A673 (cell line): Measurements from ENCODE around the gene ELP4. TPM values are rescaled to one million over a fixed set of nuclear protein-coding genes. Genes with fewer than 3 reads are reported as not detected.

Experiments used
- BruUV-seq: library from RNA; stranded (reverse); fragments of 400-500 nt; replicated peaks from 2 replicates; lab custom pipeline; 2021; lab: Mats Ljungman, UMichigan
- CTCF ChIA-PET: fragments of 300-600 bp; sonication (Branson Sonifier 250); formaldehyde crosslinking; loops from one replicate; lab custom pipeline; 2022; ENCODE audit warnings: antibody characterized with exemption; lab: Charles Lee
- POLR2A ChIA-PET: fragments of 300-600 bp; sonication (Branson Sonifier 250); formaldehyde crosslinking; loops from one replicate; lab custom pipeline; 2022; ENCODE audit warnings: antibody characterized with exemption; ENCODE audit not compliant: low non-redundant PET; lab: Charles Lee
- DNase-seq: peaks from one replicate; pipeline ENCODE4 v3.0.0-alpha.2; 2015; ENCODE audit warnings: low spot score
- H3K27ac ChIP-seq: fragments of 200-600 bp; sonication (generic); 2 replicates; pipeline ENCODE4 v1.5.1; 2016; ENCODE audit warnings: mixed run types, low read depth, mild to moderate bottlenecking, mixed read lengths, antibody characterized with exemption, low read length; ENCODE audit not compliant: poor library complexity, severe bottlenecking
- H3K27me3 ChIP-seq: fragments of 200-600 bp; sonication (generic); replicated peaks from 2 replicates; pipeline ENCODE4 v1.6.1; 2017; ENCODE audit warnings: mixed run types, low read depth, mild to moderate bottlenecking, mixed read lengths, antibody characterized with exemption, low read length; ENCODE audit not compliant: insufficient read depth, poor library complexity
- H3K36me3 ChIP-seq: fragments of 200-600 bp; sonication (generic); 2 replicates; pipeline ENCODE4 v1.6.1; 2016; ENCODE audit warnings: mixed run types, mild to moderate bottlenecking, mixed read lengths, antibody characterized with exemption, low read length; ENCODE audit not compliant: insufficient read depth, poor library complexity, severe bottlenecking
- H3K4me1 ChIP-seq: fragments of 200-600 bp; sonication (generic); 2 replicates; pipeline ENCODE4 v1.6.1; 2017; ENCODE audit warnings: mixed run types, mild to moderate bottlenecking, mixed read lengths, antibody characterized with exemption, low read length; ENCODE audit not compliant: insufficient read depth, poor library complexity, severe bottlenecking
- H3K4me3 ChIP-seq: fragments of 200-600 bp; sonication (generic); 2 replicates; pipeline ENCODE4 v1.5.1; 2016; ENCODE audit warnings: low read depth, mixed run types, mild to moderate bottlenecking, mixed read lengths, low read length; ENCODE audit not compliant: poor library complexity, severe bottlenecking
- H3K9me3 ChIP-seq: fragments of 200-600 bp; sonication (generic); 2 replicates; pipeline ENCODE4 v1.6.1; 2016; ENCODE audit warnings: mixed run types, low read depth, mild to moderate bottlenecking, mixed read lengths, antibody characterized with exemption, low read length; ENCODE audit not compliant: poor library complexity, severe bottlenecking
- EZH2 ChIP-seq: fragments of 200-600 bp; sonication (generic); IDR thresholded peaks from 2 replicates; pipeline ENCODE4 v1.6.1; 2017; ENCODE audit warnings: borderline replicate concordance, low read depth, mild to moderate bottlenecking, mixed read lengths, antibody characterized with exemption, low read length; ENCODE audit not compliant: poor library complexity, severe bottlenecking
- intact Hi-C: fragments of 100-400 bp; cut with micrococcal nuclease; formaldehyde crosslinking; loops from one replicate; pipeline ENCODE4 v1.10.0; 2022; ENCODE audit not compliant: unreplicated experiment
- total RNA-seq: library from RNA; stranded (reverse); gene quantifications from 2 replicates; pipeline ENCODE4 v1.2.3, GENCODE V29; 2021
- TF ChIP-seq, protein P1 (sequence below): fragments of 300-800, 200-600 bp; sonication (generic); conservative IDR thresholded peaks from 2 replicates; pipeline ENCODE4 v1.5.1; 2017; ENCODE audit warnings: low read depth, mild to moderate bottlenecking, antibody characterized with exemption, low read length, moderate library complexity, mixed read lengths

The ELP4 gene
- total RNA-seq, 1 experiment from 2014 or later, result 49.4 TPM

DNA sequence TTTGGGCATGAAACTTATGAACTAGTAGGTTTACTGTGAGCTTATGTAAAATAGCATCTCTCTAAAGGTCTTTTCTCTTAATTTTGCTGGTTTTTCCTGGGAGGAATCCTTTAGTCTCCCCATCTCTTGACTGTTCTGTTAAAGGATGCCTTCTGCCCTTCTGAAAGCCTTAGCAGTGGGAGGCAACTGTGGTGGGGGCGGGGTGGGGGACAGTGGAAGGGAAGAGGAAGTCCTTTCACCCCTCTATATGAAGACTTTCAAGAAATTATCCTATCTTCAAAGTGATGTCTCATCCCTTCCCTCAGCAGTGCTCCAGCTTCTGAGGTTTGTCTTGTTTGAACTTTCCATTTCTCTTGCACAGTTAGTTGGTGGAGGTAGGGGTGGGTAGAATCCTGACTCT, 73.1 kb downstream of the ELP4 start:
- Histone ChIP-seq H3K36me3 (no peaks in the 10 kb centered on the region), H3K27me3 (no peaks in the 10 kb centered on the region), H3K9me3 (no peaks in the 10 kb centered on the region), H3K27ac (no peak overlapping the region), H3K4me3 (no peak overlapping the region), H3K4me1 (no peaks in the 10 kb centered on the region)
- no peak for DNase-seq
- intact Hi-C loops, result no loop called here
- no peak for TF ChIP-seq EZH2
- TF ChIP-seq, protein P1, sequence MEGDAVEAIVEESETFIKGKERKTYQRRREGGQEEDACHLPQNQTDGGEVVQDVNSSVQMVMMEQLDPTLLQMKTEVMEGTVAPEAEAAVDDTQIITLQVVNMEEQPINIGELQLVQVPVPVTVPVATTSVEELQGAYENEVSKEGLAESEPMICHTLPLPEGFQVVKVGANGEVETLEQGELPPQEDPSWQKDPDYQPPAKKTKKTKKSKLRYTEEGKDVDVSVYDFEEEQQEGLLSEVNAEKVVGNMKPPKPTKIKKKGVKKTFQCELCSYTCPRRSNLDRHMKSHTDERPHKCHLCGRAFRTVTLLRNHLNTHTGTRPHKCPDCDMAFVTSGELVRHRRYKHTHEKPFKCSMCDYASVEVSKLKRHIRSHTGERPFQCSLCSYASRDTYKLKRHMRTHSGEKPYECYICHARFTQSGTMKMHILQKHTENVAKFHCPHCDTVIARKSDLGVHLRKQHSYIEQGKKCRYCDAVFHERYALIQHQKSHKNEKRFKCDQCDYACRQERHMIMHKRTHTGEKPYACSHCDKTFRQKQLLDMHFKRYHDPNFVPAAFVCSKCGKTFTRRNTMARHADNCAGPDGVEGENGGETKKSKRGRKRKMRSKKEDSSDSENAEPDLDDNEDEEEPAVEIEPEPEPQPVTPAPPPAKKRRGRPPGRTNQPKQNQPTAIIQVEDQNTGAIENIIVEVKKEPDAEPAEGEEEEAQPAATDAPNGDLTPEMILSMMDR, result no peak
- ChIA-PET POLR2A (no interaction called here), CTCF (no interaction called here)
- no TSS peak for BruUV-seq

DNA sequence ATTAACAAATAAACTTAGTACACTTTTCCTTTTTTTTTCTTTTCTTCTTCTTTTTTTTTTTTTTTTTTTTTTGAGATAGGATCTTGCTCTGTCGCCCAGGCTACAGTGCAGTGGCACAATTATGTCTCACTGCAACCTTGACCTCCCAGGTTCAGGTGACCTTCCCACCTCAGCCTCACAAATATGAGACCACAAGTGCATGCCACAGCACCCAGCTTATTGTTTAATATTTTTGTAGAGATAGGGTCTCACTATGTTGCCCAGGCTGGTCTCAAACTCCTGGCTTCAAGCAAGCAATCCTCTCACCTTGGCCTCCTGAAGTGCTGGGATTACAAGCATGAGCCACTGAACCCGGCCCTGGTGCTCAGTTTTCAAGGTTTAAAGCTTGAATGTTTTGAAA, 88.9 kb downstream of the ELP4 start:
- intact Hi-C loops, result no loop called here
- no peaks in the 10 kb centered on the region for H3K27me3 ChIP-seq
- no peak overlapping the region for H3K4me3 ChIP-seq
- H3K9me3 ChIP-seq, result no peaks in the 10 kb centered on the region
- H3K27ac ChIP-seq, result no peak overlapping the region
- CTCF ChIA-PET, result no interaction called here
- POLR2A ChIA-PET, result no interaction called here
- H3K4me1 ChIP-seq, result no peaks in the 10 kb centered on the region
- H3K36me3 ChIP-seq, result no peaks in the 10 kb centered on the region
- TF ChIP-seq EZH2, result no peak
- TF ChIP-seq, protein P1, result no peak
- no TSS peak for BruUV-seq
- no peak for DNase-seq

DNA sequence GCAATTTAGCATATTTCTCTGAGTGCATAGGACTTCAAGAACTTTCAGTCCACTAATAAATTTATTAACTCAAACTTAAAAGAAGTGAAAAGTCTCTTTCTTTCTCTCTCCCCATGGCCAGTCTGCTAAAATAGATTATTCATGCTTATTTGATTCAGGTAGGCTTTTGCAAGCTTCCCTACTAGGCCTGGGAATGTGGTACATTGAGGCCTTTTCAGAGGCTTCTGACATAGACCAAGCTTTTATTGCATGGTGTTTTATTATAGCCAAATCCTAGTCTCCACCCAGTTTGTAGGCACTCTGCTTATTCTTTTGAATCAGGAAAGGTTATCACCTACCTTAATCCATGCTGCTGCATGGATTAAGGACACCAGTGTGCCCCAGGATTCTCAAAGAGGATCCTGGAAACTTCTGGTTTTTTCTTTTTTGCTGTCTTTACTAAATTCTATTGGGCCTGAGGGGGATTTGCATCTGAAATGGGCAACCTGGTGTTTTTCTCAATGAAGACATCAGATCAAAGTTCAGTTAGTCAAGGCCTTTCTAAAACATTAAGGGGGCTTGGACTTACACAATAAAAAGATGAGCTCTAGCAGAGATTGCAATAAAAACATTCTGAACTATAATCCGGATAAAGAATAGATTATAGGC, 92.2 kb downstream of the ELP4 start:
- no peaks in the 10 kb centered on the region for H3K36me3 ChIP-seq
- no peaks in the 10 kb centered on the region for H3K9me3 ChIP-seq
- POLR2A ChIA-PET, result no interaction called here
- CTCF ChIA-PET, result no interaction called here
- TF ChIP-seq, protein P1, result no peak
- no peak for TF ChIP-seq EZH2
- H3K27ac ChIP-seq, result no peak overlapping the region
- H3K4me3 ChIP-seq, result no peak overlapping the region
- no peaks in the 10 kb centered on the region for H3K4me1 ChIP-seq
- intact Hi-C loops, result no loop called here
- no peaks in the 10 kb centered on the region for H3K27me3 ChIP-seq
- BruUV-seq, result no TSS peak
- DNase-seq, result no peak
